CD4-positive, alpha-beta T cell (primary cell): ENCODE results near the gene CPZ. TPM values are rescaled to one million over a fixed set of nuclear protein-coding genes. Genes with fewer than 3 reads are reported as not detected.

Experiments used
- ATAC-seq: fragments of 200-7000 bp; cut with Tn5 transposase; one replicate; pipeline ENCODE4 v1.10.0; 2022; ENCODE audit warnings: mild to moderate bottlenecking; ENCODE audit not compliant: poor library complexity
- CTCF ChIA-PET: fragments of 350-600 bp; sonication (Branson Sonifier 250); formaldehyde crosslinking; loops from one replicate; lab custom pipeline; 2021; ENCODE audit warnings: antibody characterized with exemption, inconsistent platforms; lab: Charles Lee
- POLR2A ChIA-PET: fragments of 350-600 bp; sonication (Branson Sonifier 250); formaldehyde crosslinking; loops from one replicate; lab custom pipeline; 2021; ENCODE audit warnings: antibody characterized with exemption, inconsistent platforms; lab: Charles Lee
- DNase-seq, 14 experiments: peaks; one replicate each; pipeline ENCODE4 v3.0.0-alpha.2; 2013 to 2020; ENCODE audit warnings: mixed read lengths in 2 of 14
- H3K27ac ChIP-seq, 2 donors: one replicate each; pipeline versions ENCODE4 v1.5.1 to v1.7.0; 2013; ENCODE audit warnings: low read length in 2 of 2, low read depth in 1 of 2, mild to moderate bottlenecking in 1 of 2
- H3K27me3 ChIP-seq, 2 experiments: 1 replicate in 1 of 2; 2 replicates in 1 of 2; pipeline versions ENCODE4 v1.6.1 to v1.7.0; 2013; ENCODE audit warnings: low read length in 2 of 2, control low read depth in 1 of 2, mild to moderate bottlenecking in 1 of 2, moderate library complexity in 1 of 2; ENCODE audit not compliant: insufficient read depth in 2 of 2, control insufficient read depth in 1 of 2
- H3K36me3 ChIP-seq: one replicate; pipeline ENCODE4 v1.6.1; 2013; ENCODE audit warnings: low read length, control low read depth; ENCODE audit not compliant: insufficient read depth
- H3K4me1 ChIP-seq: one replicate; pipeline ENCODE4 v1.6.1; 2013; ENCODE audit warnings: low read length, control low read depth; ENCODE audit not compliant: insufficient read depth
- H3K4me3 ChIP-seq: one replicate; pipeline ENCODE4 v1.5.1; 2013; ENCODE audit warnings: mild to moderate bottlenecking, low read length, moderate library complexity
- H3K9me3 ChIP-seq, 2 experiments: 1 replicate in 1 of 2; 2 replicates in 1 of 2; pipeline versions ENCODE4 v1.6.1 to v1.7.0; 2013; ENCODE audit warnings: low read length in 2 of 2, mild to moderate bottlenecking in 2 of 2, control low read depth in 1 of 2, moderate library complexity in 1 of 2; ENCODE audit not compliant: control insufficient read depth in 1 of 2, insufficient read depth in 1 of 2
- H3K27ac Mint-ChIP-seq: one replicate; pipeline ENCODE4 v1.8.0; 2020; ENCODE audit warnings: mixed read lengths
- H3K27me3 Mint-ChIP-seq: one replicate; pipeline ENCODE4 v1.8.0; 2021; ENCODE audit warnings: mixed read lengths
- H3K36me3 Mint-ChIP-seq: one replicate; pipeline ENCODE4 v1.8.0; 2021; ENCODE audit warnings: low read depth, mixed read lengths
- H3K4me1 Mint-ChIP-seq: one replicate; pipeline ENCODE4 v1.8.0; 2021; ENCODE audit warnings: low read depth, mixed read lengths
- H3K4me3 Mint-ChIP-seq: one replicate; pipeline ENCODE4 v1.8.0; 2020; ENCODE audit warnings: mild to moderate bottlenecking, mixed read lengths
- H3K9me3 Mint-ChIP-seq: one replicate; pipeline ENCODE4 v1.8.0; 2020; ENCODE audit warnings: mixed read lengths
- intact Hi-C, 2 experiments: fragments of 100-400 bp; cut with DNase I in 1 of 2; cut with micrococcal nuclease in 1 of 2; formaldehyde crosslinking; loops; one replicate each; pipeline versions ENCODE4 v1.15.1 to v1.9.0; 2023 to 2025; cut with DNase I, micrococcal nuclease
- total RNA-seq, 174 experiments: library from RNA in 2 of 174; stranded (reverse) in 2 of 174; gene quantifications; one replicate each; pipeline ENCODE4 v1.2.3 and lab custom pipeline; 2021 to 2026
- TF ChIP-seq, protein P1 (sequence below): fragments of 200-600 bp; IDR thresholded peaks from one replicate; pipeline ENCODE4 v1.8.0; 2022; ENCODE audit warnings: antibody characterized with exemption, mild to moderate bottlenecking

Gene CPZ
- total RNA-seq, 2 experiments from 2014 or later = not detected

DNA sequence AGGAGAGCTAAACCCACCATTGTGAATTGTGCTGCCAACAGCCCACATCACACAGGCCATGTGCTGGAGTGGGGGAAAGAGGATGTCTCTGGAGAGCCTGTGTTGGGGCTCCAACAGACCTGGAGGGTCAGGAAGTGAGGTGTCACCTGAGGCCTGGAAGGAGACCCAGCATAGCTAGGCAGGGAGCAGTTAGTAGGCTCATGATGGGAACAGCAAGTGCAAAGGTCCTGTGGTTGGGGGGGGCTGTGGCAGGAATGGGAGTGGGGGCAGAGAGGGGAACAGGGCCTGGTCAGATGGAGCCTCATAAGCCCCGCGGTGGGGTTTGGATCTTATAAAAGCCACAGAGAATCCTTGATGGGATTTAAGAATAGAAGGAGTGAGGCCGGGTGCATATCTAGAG, 48.3 kb upstream of the CPZ start:
- TF ChIP-seq, protein P1, sequence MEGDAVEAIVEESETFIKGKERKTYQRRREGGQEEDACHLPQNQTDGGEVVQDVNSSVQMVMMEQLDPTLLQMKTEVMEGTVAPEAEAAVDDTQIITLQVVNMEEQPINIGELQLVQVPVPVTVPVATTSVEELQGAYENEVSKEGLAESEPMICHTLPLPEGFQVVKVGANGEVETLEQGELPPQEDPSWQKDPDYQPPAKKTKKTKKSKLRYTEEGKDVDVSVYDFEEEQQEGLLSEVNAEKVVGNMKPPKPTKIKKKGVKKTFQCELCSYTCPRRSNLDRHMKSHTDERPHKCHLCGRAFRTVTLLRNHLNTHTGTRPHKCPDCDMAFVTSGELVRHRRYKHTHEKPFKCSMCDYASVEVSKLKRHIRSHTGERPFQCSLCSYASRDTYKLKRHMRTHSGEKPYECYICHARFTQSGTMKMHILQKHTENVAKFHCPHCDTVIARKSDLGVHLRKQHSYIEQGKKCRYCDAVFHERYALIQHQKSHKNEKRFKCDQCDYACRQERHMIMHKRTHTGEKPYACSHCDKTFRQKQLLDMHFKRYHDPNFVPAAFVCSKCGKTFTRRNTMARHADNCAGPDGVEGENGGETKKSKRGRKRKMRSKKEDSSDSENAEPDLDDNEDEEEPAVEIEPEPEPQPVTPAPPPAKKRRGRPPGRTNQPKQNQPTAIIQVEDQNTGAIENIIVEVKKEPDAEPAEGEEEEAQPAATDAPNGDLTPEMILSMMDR = no peak
- Histone ChIP-seq H3K27me3 (no peaks in the 10 kb centered on the region), H3K36me3 (no peaks in the 10 kb centered on the region), H3K4me1 (peaks cover 10% of the 10 kb centered on the region), H3K4me3 (no peak overlapping the region), H3K9me3 (no peaks in the 10 kb centered on the region), H3K27ac (no peak overlapping the region)
- peaks cover 10% of the 10 kb centered on the region for H3K4me1 Mint-ChIP-seq
- no peak overlapping the region for H3K27ac Mint-ChIP-seq
- intact Hi-C loops = no loop called here
- no peaks in the 10 kb centered on the region for H3K27me3 Mint-ChIP-seq
- H3K9me3 Mint-ChIP-seq = no peaks in the 10 kb centered on the region
- DNase-seq = no peak
- ATAC-seq = no peak
- no peak overlapping the region for H3K4me3 Mint-ChIP-seq
- ChIA-PET CTCF (no interaction called here), POLR2A (no interaction called here)
- no peaks in the 10 kb centered on the region for H3K36me3 Mint-ChIP-seq

DNA sequence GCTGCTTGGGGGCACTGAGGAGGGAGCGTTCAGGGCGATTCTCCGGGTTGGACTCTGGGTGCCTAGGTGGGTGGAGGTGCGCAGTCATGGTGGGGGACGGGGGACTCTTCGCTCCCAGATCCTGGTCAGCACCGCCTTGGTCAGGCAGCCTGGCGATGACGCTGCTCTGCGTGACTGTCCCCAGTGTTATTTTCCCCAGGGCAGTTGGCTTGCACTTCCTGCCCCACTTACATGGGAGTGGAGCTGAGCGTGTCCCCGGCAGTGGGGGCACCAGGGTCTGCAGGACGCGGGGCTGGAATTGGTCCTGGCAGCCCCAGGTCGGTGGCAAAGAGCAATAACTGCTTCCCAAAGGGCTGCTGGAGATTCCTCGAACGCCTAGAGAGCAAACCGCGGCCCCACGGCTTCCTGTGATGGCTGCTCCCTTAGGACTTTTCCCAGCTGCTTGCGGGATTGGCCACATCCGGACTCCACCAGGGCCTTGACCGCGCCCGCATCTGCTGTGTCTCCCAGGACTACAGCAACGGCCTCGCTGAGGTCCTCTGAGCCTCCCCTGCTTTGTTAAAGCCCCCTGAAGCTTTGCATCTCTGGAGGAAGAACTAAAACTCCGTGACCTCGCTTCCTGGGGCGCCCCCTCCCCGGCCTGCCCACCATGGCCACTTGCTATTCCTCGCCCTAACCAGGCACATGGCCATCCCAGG, 47.7 kb upstream of the CPZ start:
- peaks cover 4% of the 10 kb centered on the region for H3K4me1 ChIP-seq
- H3K36me3 Mint-ChIP-seq = no peaks in the 10 kb centered on the region
- no peaks in the 10 kb centered on the region for H3K27me3 ChIP-seq
- H3K4me3 ChIP-seq = no peak overlapping the region
- DNase-seq (no peak), ATAC-seq (no peak)
- POLR2A ChIA-PET = no interaction called here
- peaks cover 5% of the 10 kb centered on the region for H3K4me1 Mint-ChIP-seq
- no peak overlapping the region for H3K27ac ChIP-seq
- intact Hi-C loops = no loop called here
- CTCF ChIA-PET = no interaction called here
- TF ChIP-seq, protein P1 = no peak
- H3K9me3 ChIP-seq = no peaks in the 10 kb centered on the region
- no peaks in the 10 kb centered on the region for H3K36me3 ChIP-seq
- H3K4me3 Mint-ChIP-seq = no peak overlapping the region
- H3K9me3 Mint-ChIP-seq = no peaks in the 10 kb centered on the region
- no peak overlapping the region for H3K27ac Mint-ChIP-seq
- H3K27me3 Mint-ChIP-seq = no peaks in the 10 kb centered on the region

DNA sequence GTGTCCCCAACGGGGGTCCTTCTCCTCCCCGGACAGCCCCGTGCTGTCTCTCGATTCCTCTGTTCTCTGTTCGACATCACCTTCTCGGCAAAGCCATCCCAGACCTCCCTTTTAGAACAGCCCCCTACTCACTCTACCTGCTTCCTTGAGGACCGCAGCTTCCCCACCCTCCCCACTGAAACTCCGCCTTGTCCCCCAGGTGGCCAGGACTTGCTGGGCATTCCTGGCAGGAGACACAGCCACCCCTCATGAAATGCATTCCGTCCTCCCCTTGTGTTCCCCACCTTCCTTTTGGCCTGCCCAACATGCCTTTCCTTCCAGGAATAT, 47.2 kb upstream of the CPZ start:
- Mint-ChIP-seq H3K9me3 (no peaks in the 10 kb centered on the region), H3K27ac (no peak overlapping the region), H3K36me3 (no peaks in the 10 kb centered on the region), H3K4me3 (no peak overlapping the region), H3K27me3 (no peaks in the 10 kb centered on the region), H3K4me1 (no peaks in the 10 kb centered on the region)
- intact Hi-C loops = no loop called here
- Histone ChIP-seq H3K36me3 (no peaks in the 10 kb centered on the region), H3K4me3 (no peak overlapping the region), H3K27ac (no peak overlapping the region), H3K4me1 (peaks cover 2% of the 10 kb centered on the region), H3K9me3 (no peaks in the 10 kb centered on the region), H3K27me3 (no peaks in the 10 kb centered on the region)
- POLR2A ChIA-PET = no interaction called here
- TF ChIP-seq, protein P1 = no peak
- no peak for ATAC-seq
- CTCF ChIA-PET = no interaction called here
- DNase-seq = no peak
